NT2/D1 (cell line): ENCODE data around the gene GADD45GIP1.
"Not testable (repeated sequence)": the region's sequence is repeated elsewhere in the genome, so short reads cannot be mapped to it uniquely, and the experiment has no call there.

Source experiments
- DNase-seq: peaks from one replicate; pipeline ENCODE4 v3.0.0-alpha.2; 2011; ENCODE audit warnings: low read depth, low spot score
- H3K27me3 ChIP-seq: 2 replicates; pipeline ENCODE4 v1.6.0; 2011; ENCODE audit warnings: mild to moderate bottlenecking; ENCODE audit not compliant: insufficient read length, insufficient read depth
- H3K36me3 ChIP-seq: 2 replicates; pipeline ENCODE4 v1.6.1; 2011; ENCODE audit warnings: mild to moderate bottlenecking, low read length, mixed read lengths; ENCODE audit not compliant: insufficient read depth, insufficient read length
- H3K4me1 ChIP-seq: 2 replicates; pipeline ENCODE4 v1.5.1; 2011; ENCODE audit not compliant: insufficient read depth, insufficient read length
- H3K4me3 ChIP-seq: 2 replicates; pipeline ENCODE4 v1.5.1; 2011; ENCODE audit warnings: low read depth; ENCODE audit not compliant: insufficient read length
- H3K9ac ChIP-seq: 2 replicates; pipeline ENCODE4 v1.6.0; 2011; ENCODE audit warnings: low read depth; ENCODE audit not compliant: insufficient read length
- H3K9me3 ChIP-seq: 2 replicates; pipeline ENCODE4 v1.5.1; 2011; ENCODE audit warnings: mild to moderate bottlenecking, low read length; ENCODE audit not compliant: insufficient read depth
- SUZ12 ChIP-seq: IDR thresholded peaks from 2 replicates; pipeline ENCODE4 v1.6.1; 2011; ENCODE audit not compliant: insufficient read length, insufficient read depth; ENCODE audit errors: extremely low read depth
- YY1 ChIP-seq: IDR thresholded peaks from 2 replicates; pipeline ENCODE4 v1.6.1; 2011; ENCODE audit not compliant: insufficient read length, insufficient read depth
- ZNF274 ChIP-seq: IDR thresholded peaks from 2 replicates; pipeline ENCODE4 v1.6.1; 2011; ENCODE audit warnings: mild to moderate bottlenecking, low read depth, low read length

Gene GADD45GIP1

DNA sequence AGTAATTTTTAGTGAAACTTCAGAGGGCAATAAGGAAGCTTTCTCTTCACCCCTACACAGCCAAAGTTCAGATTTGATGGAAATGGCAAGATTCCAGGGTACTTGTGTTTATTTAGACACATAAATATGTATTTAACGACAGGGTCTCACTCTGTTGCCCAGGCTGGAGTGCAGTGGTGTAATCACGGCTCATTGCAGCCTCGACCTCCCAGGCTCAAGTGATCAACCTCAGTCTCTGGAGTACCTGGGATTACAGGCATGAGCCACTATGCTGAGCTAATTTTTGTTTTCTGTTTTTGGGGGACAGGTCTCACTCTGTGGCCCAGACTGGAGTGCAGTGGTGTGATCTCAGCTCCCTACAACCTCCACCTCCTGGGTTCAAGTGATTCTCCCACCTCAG lies 36.0 kb downstream of the GADD45GIP1 start:
- H3K4me1 ChIP-seq, result peaks cover 2% of the 10 kb centered on the region
- H3K9ac ChIP-seq, result no peak overlapping the region
- no peak overlapping the region for H3K4me3 ChIP-seq
- H3K27me3 ChIP-seq, result peaks cover 8% of the 10 kb centered on the region
- TF ChIP-seq YY1, result no peak
- TF ChIP-seq SUZ12, result no peak
- TF ChIP-seq ZNF274, result no peak
- no peak for DNase-seq
- H3K36me3 ChIP-seq, result peaks cover 40% of the 10 kb centered on the region
- peaks cover 9% of the 10 kb centered on the region; the same call in 1 of the 2 replicates for H3K9me3 ChIP-seq

DNA sequence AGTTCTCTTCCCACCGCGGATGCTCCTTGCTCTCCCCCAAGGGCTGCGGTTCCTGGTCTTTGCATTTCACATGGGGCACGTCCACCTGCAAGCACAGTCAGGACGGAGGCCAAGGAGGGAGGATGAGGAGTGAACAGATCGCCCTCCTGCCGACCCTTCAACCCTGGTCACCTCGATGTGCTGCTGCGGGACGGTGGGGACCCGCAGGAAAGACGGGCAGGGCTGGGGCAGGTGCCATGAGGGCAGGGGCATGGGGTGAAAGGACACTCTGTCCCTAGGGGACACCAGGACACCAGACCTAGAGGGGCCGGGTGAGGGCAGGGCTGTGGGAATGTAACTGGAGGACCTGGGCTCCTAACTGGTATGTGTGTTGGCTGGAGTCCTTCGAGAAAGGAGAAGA lies 38.8 kb downstream of the GADD45GIP1 start:
- Histone ChIP-seq H3K9me3 (peaks cover 9% of the 10 kb centered on the region; the same call in 1 of the 2 replicates), H3K36me3 (peaks cover 14% of the 10 kb centered on the region), H3K4me3 (no peak overlapping the region), H3K4me1 (peaks cover 4% of the 10 kb centered on the region), H3K9ac (no peak overlapping the region), H3K27me3 (peaks cover 8% of the 10 kb centered on the region)
- DNase-seq, result no peak
- TF ChIP-seq ZNF274 (no peak), YY1 (no peak), SUZ12 (no peak)

- not testable (repeated sequence) for DNase-seq, H3K36me3 ChIP-seq, H3K27me3 ChIP-seq, H3K4me3 ChIP-seq, H3K9ac ChIP-seq, H3K9me3 ChIP-seq, H3K4me1 ChIP-seq
Measured at GRCh38 chr19:12915860-12916259, 41.2 kb downstream of the GADD45GIP1 start.

GRCh38 chr19:12913851-12914690 lies 43.0 kb downstream of the GADD45GIP1 start:
- H3K36me3 ChIP-seq, result no peaks in the 10 kb centered on the region
- DNase-seq, result no peak
- H3K4me3 ChIP-seq, result no peak overlapping the region
- H3K9me3 ChIP-seq, result peaks cover 9% of the 10 kb centered on the region; the same call in 1 of the 2 replicates
- TF ChIP-seq SUZ12, result no peak
- TF ChIP-seq YY1, result no peak
- H3K4me1 ChIP-seq, result peaks cover 5% of the 10 kb centered on the region
- no peak overlapping the region for H3K9ac ChIP-seq
- peaks cover 8% of the 10 kb centered on the region for H3K27me3 ChIP-seq

DNA sequence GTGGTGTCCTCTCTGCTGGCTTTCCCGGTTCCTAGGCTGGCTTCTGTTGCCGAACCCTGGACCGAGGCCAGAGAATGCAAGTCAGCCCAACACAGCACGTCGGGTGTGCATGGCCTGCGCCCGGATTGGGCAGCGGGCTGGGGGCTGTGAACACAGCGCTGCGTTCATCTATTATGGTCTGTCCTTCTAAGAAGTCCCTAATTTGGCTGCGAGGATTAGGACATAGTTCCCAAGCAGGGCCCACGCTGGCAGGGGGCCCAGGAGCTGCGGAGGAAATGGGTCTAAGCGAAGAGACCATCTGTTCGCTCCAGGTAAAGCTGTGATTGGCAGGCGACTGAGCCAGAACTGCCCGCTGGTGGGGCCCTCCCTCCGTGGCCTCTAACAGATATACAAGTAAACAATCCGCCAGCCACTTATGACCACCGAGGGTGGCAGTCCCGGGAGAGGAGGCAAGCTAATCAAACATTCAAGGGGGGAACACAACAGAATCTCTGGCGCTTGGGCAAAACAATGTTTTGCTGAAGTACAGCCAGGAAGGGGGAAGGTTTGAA lies 43.9 kb downstream of the GADD45GIP1 start:
- Histone ChIP-seq H3K9ac (peak overlapping the region; percentile 11), H3K4me3 (no peak overlapping the region), H3K36me3 (no peaks in the 10 kb centered on the region), H3K27me3 (peaks cover 2% of the 10 kb centered on the region), H3K9me3 (no peaks in the 10 kb centered on the region), H3K4me1 (peaks cover 3% of the 10 kb centered on the region)
- DNase-seq, result peak; percentile 33
- no peak for TF ChIP-seq SUZ12
- TF ChIP-seq ZNF274, result no peak
- TF ChIP-seq YY1, result no peak

GRCh38 chr19:12912571-12912970 lies 44.5 kb downstream of the GADD45GIP1 start:
- no peaks in the 10 kb centered on the region for H3K9me3 ChIP-seq
- TF ChIP-seq ZNF274 (no peak), SUZ12 (no peak), YY1 (no peak)
- no peaks in the 10 kb centered on the region for H3K36me3 ChIP-seq
- H3K27me3 ChIP-seq, result no peaks in the 10 kb centered on the region
- H3K4me1 ChIP-seq, result peaks cover 3% of the 10 kb centered on the region
- DNase-seq, result no peak
- no peak overlapping the region for H3K4me3 ChIP-seq
- peak overlapping the region; percentile 11 for H3K9ac ChIP-seq

GRCh38 chr19:12907166-12907565 lies 49.9 kb downstream of the GADD45GIP1 start:
- Histone ChIP-seq H3K4me1 (peaks cover 3% of the 10 kb centered on the region), H3K9me3 (no peaks in the 10 kb centered on the region), H3K4me3 (no peak overlapping the region), H3K9ac (no peak overlapping the region), H3K36me3 (no peaks in the 10 kb centered on the region), H3K27me3 (no peaks in the 10 kb centered on the region)
- TF ChIP-seq SUZ12 (no peak), ZNF274 (no peak), YY1 (no peak)
- no peak for DNase-seq
